NCI-H460 (cell line): ENCODE results near the gene GRM4. TPM values are rescaled to one million over a fixed set of nuclear protein-coding genes. Genes with fewer than 3 reads are reported as not detected.
"Not testable (repeated sequence)": the region's sequence is repeated elsewhere in the genome, so short reads cannot be mapped to it uniquely, and the experiment has no call there.

Experiments used
- DNase-seq: peaks from one replicate; pipeline ENCODE4 v3.0.0-alpha.2; 2016; ENCODE audit warnings: low read depth; ENCODE audit errors: extremely low read depth
- polyA plus RNA-seq: library from polyadenylated mRNA; depleted of rRNA; stranded (reverse); fragments of >200 nt; gene quantifications from 2 replicates; pipeline ENCODE4 v1.2.3, GENCODE V29; 2014; cell fraction: nucleus; rRNA removed
- total RNA-seq: library from RNA; depleted of rRNA; stranded (reverse); fragments of >200 nt; shearing (Covaris generic); gene quantifications from 2 replicates; pipeline ENCODE4 v1.2.3, GENCODE V29; 2014; rRNA removed

Gene GRM4
- total RNA-seq = not detected in 2 replicates
- polyA plus RNA-seq = not detected in 2 replicates

DNA sequence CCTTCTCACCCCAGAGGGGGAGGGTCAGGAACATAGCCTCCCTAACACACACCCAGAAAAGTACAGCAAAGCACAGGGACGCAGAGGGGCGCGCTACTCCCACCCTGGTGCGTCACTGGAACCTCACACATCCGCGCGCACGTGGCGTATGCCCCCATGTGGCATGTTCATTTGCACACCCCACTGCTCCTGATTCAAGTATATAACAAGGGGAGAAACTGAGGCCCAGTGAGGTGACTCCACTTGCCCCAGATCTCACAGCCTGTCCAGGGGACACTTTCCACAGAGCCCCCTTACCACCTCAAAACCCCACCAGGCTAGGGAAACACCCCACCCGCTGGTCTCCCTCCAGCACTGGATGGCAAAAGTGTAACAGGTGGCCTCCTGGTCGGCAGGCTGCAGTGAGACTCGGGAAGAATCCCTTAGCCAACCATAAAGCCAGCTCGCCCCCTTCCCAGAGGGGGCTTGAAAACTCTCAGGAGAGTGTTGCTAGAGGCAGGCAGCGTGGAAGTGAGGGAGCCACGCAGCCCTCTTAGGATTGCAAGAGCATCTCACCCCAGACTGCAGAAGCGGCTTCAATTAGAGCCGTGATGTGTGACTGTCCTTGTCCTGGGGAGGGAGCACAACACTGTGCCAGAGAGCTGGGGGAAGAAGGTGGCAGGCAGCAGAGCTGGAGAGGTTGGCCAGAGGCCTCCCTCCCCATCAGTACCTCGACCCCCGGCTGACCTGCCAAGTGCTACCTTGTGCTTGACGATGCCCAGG lies at the start of gene GRM4:
GRM4 (minus strand) TSS at position 67 of the 762 bp plus-strand sequence. CDS start 12,591 bp downstream, outside the sequence.
- DNase-seq = no peak

DNA sequence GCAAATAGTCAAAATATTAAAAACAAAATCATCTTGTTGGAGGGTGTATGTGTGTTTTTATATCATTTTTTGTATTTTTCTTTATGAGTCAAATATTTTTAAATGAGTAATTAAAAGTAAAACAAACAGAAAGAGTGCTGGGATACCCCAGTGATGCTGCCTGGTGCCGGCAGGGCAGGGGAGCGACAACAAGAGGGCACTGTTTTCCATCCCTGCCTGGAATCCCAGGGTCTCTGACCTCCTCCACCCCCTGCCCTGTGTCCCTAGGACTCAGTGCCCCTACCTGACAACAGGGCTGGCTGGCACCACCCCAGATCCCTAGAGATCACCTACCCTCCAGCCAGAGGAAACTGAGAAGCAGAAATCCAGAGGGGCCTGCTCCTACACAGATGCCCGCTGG lies 48.9 kb upstream of the GRM4 start:
- DNase-seq = no peak

- DNase-seq = no peak
Measured at GRCh38 chr6:34190504-34191122, 44.7 kb upstream of the GRM4 start.

GRCh38 chr6:34189806-34190503 lies 44.1 kb upstream of the GRM4 start:
- no peak for DNase-seq

DNA sequence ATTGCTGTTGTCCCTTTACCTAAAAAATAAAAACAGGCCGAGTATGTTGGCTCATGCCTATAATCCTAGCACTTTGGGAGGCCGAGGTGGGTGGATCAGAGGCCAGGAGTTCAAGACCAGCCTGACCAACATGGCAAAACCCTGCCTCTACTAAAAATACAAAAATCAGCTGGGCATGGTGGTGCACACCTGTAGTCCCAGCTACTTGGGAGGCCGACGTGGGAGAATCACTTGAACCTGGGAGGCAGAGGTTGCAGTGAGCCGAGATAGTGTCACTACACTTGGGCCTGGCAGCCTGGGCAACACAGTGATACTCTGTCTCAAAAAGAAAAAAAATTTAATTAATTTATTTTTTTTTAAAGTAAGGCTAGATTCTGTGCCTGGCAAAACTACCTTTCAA lies 38.8 kb upstream of the GRM4 start:
- DNase-seq = not testable (repeated sequence)

DNA sequence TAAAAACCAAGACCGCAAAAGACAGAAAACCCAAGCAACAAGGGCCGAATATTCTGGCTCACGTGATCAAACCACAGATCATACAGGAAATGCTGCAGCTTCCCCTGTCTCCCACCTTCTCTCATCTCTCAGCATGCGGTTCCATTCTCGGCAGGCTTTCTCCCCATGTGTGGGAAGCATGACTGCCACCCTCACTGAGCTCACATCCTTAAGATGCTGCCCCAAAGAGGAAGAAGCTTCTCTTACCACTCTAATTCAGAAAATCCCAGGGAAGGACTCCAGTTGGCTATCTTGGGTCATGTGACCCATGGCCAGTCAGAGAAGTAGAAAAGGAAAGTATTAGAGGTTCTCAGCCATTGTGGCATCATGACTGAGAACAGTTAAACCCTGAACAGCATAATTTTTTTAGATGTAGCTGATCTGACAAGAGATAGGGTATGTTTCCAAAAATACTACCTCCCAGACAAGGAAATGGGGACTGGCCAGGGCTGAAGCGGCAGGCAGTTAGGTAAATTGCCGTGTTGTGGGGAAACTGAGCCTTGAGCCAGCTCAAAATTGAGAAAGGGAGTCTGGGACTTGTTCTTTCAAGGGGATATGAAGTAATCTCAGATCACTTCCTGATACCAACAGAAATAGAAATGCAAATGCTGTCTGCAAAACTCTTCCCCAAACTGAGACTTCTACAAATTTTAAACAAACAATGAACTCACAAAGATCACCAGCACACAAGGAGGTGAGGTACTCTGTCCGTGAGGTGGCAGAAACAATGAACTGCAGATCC lies 37.1 kb upstream of the GRM4 start:
- DNase-seq = no peak

DNA sequence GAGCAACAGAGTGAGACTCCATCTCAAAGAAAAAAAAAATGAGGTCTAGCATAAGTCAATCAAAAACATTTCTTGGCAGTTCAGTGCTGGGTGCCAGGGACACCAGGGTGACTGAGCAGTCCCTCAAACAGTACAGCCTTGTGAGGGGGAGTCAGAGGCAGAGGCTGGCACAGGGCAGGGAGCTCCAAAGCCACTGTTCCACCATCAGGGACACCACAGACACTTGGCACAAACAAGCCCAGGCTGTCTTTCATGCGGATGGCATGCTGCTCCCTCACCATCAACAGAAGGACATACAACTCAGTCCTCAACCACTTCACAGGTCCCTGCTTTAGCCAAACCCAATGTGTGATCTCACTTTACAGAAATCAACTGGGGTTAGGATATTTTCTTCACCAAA lies 36.0 kb upstream of the GRM4 start:
- no peak for DNase-seq

GRCh38 chr6:34179106-34179720 lies 33.3 kb upstream of the GRM4 start:
- DNase-seq = no peak

GRCh38 chr6:34178357-34179105 lies 32.6 kb upstream of the GRM4 start:
- no peak for DNase-seq

DNA sequence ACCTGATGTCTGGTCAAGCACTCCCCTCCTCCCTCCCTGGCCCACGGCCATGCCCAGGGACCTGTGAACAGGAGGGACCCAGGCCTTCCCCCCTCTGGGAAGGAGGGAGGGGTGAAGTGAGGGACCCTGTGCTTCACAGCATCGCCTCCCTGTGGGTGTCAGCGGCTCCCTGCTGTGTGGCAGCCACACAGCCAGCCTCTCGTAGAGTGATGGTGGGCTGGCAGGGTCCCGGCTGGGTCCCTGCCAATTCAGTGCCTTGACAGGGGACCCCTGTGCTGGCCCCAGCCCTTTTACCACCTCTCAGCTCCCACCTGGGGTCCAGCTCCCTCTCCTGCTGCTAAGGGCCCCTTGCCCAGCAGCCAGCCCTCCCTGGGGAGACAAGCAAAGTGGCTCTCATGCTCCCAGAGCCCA lies 31.3 kb upstream of the GRM4 start:
- no peak for DNase-seq

DNA sequence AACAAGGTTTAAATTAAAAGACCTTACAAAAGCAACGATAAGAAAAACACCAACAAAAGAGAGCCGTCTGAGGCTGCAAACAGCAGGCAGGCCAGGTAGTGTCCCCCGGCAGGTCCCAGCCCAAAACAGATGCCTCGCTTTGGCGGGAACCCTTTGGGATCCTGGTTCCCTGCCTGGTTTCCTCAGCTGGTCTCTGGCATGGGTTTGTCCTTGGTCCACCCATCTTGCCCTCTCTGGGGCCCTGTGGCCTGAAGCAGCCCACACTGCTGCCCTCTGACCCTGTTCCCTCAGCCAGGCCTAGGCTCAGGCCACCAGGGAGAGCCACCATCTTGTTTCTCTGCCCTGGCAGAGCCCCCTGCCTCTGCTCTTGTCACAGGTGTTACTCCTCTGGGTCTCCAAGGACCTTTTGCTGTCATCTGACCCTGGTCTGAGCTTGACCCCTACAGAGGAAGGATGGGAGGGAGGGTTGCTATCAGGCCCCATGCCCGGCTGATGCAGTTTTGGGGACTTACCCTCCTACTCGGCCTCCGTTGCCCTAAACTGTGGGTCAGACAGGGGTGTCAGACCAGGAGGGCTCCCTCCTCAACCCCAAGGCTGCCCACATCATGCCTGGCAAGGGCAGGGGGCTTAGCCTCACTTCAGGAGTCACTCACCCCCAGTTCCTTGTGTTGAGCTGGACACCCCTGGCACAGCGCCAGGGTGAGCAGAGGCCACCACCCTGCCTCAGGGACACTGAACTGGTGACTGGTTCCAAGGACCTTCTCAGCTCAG lies 30.6 kb upstream of the GRM4 start:
- no peak for DNase-seq

- DNase-seq = no peak
Measured at GRCh38 chr6:34174846-34175399, 29.0 kb upstream of the GRM4 start.

- DNase-seq = no peak
Measured at GRCh38 chr6:34172961-34173775, 27.3 kb upstream of the GRM4 start.

DNA sequence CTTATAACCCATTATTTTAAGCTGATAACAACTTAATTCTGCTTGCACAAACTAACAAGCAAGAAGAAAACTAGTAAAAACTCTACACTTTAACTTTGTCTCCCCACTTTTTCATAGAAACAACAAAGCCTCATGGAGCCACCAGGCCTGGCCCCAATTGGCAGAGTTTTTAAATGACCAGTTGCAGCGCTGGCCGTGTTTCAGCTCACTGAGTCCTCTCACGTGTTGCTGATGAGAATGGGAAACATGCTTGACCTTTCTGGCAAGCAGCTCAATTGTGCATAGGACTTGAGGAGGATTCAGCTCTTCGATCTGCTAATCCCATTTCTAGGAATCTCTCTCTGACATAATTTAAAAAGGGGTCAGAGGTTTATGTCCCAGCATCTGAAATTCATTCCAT lies 24.5 kb upstream of the GRM4 start:
- DNase-seq = no peak

- DNase-seq = no peak
Measured at GRCh38 chr6:34169897-34170296, 24.0 kb upstream of the GRM4 start.

DNA sequence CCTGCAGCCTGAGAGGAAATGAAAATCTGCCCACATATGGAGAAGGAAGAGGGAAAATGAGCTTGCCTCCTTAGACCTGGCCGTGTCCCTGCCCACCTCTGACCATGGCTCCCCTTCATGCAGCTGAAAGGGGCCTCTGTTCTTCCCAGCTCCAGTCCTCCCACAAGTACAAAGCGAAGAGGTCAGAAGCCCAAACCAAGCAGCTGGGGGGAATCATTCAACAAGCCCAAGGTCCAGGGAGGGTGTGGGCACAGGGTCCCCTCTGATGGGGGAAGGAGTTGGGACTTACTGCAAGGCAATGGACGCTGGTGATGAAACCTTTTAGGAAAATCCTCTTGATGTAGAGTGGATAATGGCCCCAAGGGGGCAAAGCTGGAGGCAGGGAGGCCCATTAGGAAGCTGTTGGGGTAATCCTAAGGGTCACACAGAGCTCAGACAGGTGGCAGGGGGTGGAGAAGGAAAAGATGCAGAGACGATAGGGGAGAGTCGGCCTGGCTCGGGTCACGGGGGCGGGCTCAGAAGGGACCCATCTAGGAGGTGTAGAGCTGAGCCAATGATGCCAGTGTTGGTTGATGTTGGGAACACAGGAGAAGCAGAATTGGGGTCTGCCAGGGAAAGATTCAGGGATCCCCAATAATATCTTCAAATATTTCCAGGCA lies 16.1 kb upstream of the GRM4 start:
- DNase-seq = no peak

DNA sequence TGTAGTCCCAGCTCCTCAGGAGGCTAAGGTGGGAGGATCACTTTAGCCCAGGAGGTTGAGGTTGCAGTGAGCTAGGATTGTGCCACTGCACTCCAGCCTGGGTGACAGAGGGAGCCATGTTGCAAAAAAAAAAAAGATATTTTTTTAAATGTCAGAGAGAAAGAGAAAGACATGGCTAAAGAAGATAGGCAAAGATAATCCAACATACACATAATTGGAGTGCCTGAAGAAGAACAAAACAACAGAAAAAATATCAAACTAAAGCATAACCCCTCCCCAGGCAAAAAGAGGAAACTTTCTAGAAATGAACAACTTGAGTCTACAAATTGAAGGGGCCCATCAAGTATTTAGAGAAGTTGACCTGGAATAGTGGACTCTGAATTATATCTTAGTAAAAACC lies 14.0 kb upstream of the GRM4 start:
- no peak for DNase-seq
